Measurements from ENCODE around the gene LIN28A. TPM values are rescaled to one million over a fixed set of nuclear protein-coding genes. Genes with fewer than 3 reads are reported as not detected.

The LIN28A gene
- total and polyA plus RNA-seq, 3 experiments from 2014 or later: not detected

GRCh38 chr1:26403656-26404055 is 7.0 kb upstream of the LIN28A start:
- POLR2A ChIA-PET: no interaction called here
- H3K27me3 Mint-ChIP-seq: peaks cover 22 to 40% of the 10 kb centered on the region in 2 donors
- H3K27me3 ChIP-seq (ENCODE audit: insufficient read depth, low read length, poor library complexity, severe bottlenecking): peaks cover under 1% of the 10 kb centered on the region
- H3K9me3 ChIP-seq (ENCODE audit: low read length): no peaks in the 10 kb centered on the region
- CTCF ChIA-PET: no interaction called here
- H3K4me3 Mint-ChIP-seq: no peak overlapping the region
- H3K4me1 ChIP-seq (ENCODE audit: insufficient read depth, low read length): peaks cover 1% of the 10 kb centered on the region
- no peak overlapping the region for H3K4me3 ChIP-seq (ENCODE audit: low read length)
- H3K9me3 Mint-ChIP-seq: no peaks in the 10 kb centered on the region
- no peak overlapping the region for H3K27ac Mint-ChIP-seq
- DNase-seq: no peak
- H3K27ac ChIP-seq (ENCODE audit: low read depth, low read length): no peak overlapping the region
- no peaks in the 10 kb centered on the region for H3K36me3 ChIP-seq (ENCODE audit: insufficient read depth, low read length)
- peaks cover 2 to 4% (median 4%) of the 10 kb centered on the region in 3 donors for H3K4me1 Mint-ChIP-seq
- H3K36me3 Mint-ChIP-seq: no peaks in the 10 kb centered on the region

GRCh38 chr1:26404641-26405040 is 6.0 kb upstream of the LIN28A start:
- ChIA-PET POLR2A (no interaction called here), CTCF (interaction anchor here (1.4 to 4.2 kb wide), 2 partner anchors 12 to 40 kb away, joined by 3 to 18 read pairs; no protein-coding TSS in a partner anchor)
- no peaks in the 10 kb centered on the region for H3K9me3 Mint-ChIP-seq
- no peak overlapping the region for H3K4me3 Mint-ChIP-seq
- peaks cover 32 to 50% of the 10 kb centered on the region in 2 donors for H3K27me3 Mint-ChIP-seq
- H3K9me3 ChIP-seq (ENCODE audit: low read length): no peaks in the 10 kb centered on the region
- no peaks in the 10 kb centered on the region for H3K36me3 Mint-ChIP-seq
- peaks cover 11% of the 10 kb centered on the region for H3K4me1 ChIP-seq (ENCODE audit: insufficient read depth, low read length)
- no peaks in the 10 kb centered on the region for H3K36me3 ChIP-seq (ENCODE audit: insufficient read depth, low read length)
- no peak overlapping the region for H3K4me3 ChIP-seq (ENCODE audit: low read length)
- peaks cover 10 to 14% (median 13%) of the 10 kb centered on the region in 3 donors for H3K4me1 Mint-ChIP-seq
- H3K27ac Mint-ChIP-seq: no peak overlapping the region
- no peak for DNase-seq
- peaks cover 10% of the 10 kb centered on the region for H3K27me3 ChIP-seq (ENCODE audit: insufficient read depth, low read length, poor library complexity, severe bottlenecking)
- H3K27ac ChIP-seq (ENCODE audit: low read depth, low read length): no peak overlapping the region

GRCh38 chr1:26405281-26405915 is 5.2 kb upstream of the LIN28A start:
- Mint-ChIP-seq H3K9me3 (no peaks in the 10 kb centered on the region), H3K4me3 (no peak overlapping the region), H3K27me3 (peaks cover 34 to 56% of the 10 kb centered on the region in 2 donors), H3K27ac (no peak overlapping the region), H3K36me3 (no peaks in the 10 kb centered on the region), H3K4me1 (peaks cover 12 to 17% (median 16%) of the 10 kb centered on the region in 3 donors)
- peaks cover 17% of the 10 kb centered on the region for H3K27me3 ChIP-seq (ENCODE audit: insufficient read depth, low read length, poor library complexity, severe bottlenecking)
- POLR2A ChIA-PET: no interaction called here
- CTCF ChIA-PET: interaction anchor here (1.0 to 4.2 kb wide), 5 partner anchors 11 to 192 kb away, joined by 3 to 18 read pairs (median 4); no protein-coding TSS in a partner anchor
- no peak overlapping the region for H3K27ac ChIP-seq (ENCODE audit: low read depth, low read length)
- peaks cover 15% of the 10 kb centered on the region for H3K4me1 ChIP-seq (ENCODE audit: insufficient read depth, low read length)
- no peak for DNase-seq
- no peaks in the 10 kb centered on the region for H3K9me3 ChIP-seq (ENCODE audit: low read length)
- H3K36me3 ChIP-seq (ENCODE audit: insufficient read depth, low read length): no peaks in the 10 kb centered on the region
- H3K4me3 ChIP-seq (ENCODE audit: low read length): no peak overlapping the region

GRCh38 chr1:26408604-26409003 is 2.0 kb upstream of the LIN28A start:
- Histone ChIP-seq H3K27me3 (ENCODE audit: insufficient read depth, low read length, poor library complexity, severe bottlenecking) (peaks cover 49% of the 10 kb centered on the region), H3K36me3 (ENCODE audit: insufficient read depth, low read length) (no peaks in the 10 kb centered on the region), H3K27ac (ENCODE audit: low read depth, low read length) (no peak overlapping the region), H3K4me1 (ENCODE audit: insufficient read depth, low read length) (peaks cover 20% of the 10 kb centered on the region), H3K9me3 (ENCODE audit: low read length) (no peaks in the 10 kb centered on the region), H3K4me3 (ENCODE audit: low read length) (no peak overlapping the region)
- peaks cover 17 to 28% (median 23%) of the 10 kb centered on the region in 3 donors for H3K4me1 Mint-ChIP-seq
- H3K27me3 Mint-ChIP-seq: peaks cover 50 to 67% of the 10 kb centered on the region in 2 donors
- POLR2A ChIA-PET: interaction anchor here (0.7 to 0.8 kb wide), 2 partner anchors 11 to 101 kb away, joined by 3 read pairs; no protein-coding TSS in a partner anchor
- peaks cover 0 to 2% (median 0%) of the 10 kb centered on the region in 5 donors for H3K9me3 Mint-ChIP-seq
- H3K27ac Mint-ChIP-seq: peak overlapping the region in 2 of 8 donors; percentile 18 to 49
- peak overlapping the region in 5 of 7 donors; percentile 34 to 84 (median 51) for H3K4me3 Mint-ChIP-seq
- CTCF ChIA-PET: interaction anchor here (4.2 kb wide), 1 partner anchor 8 kb away, joined by 18 read pairs; no protein-coding TSS in a partner anchor
- peak; percentile 66 to 84 (median 69) for DNase-seq
- no peaks in the 10 kb centered on the region for H3K36me3 Mint-ChIP-seq

GRCh38 chr1:26409191-26409807 is 1.3 kb upstream of the LIN28A start:
- Mint-ChIP-seq H3K9me3 (peaks cover 0 to 2% (median 0%) of the 10 kb centered on the region in 5 donors), H3K27me3 (peaks cover 53 to 65% of the 10 kb centered on the region in 2 donors), H3K27ac (peak overlapping the region in 2 of 8 donors; percentile 18 to 43), H3K4me1 (peaks cover 17 to 28% (median 23%) of the 10 kb centered on the region in 3 donors), H3K36me3 (no peaks in the 10 kb centered on the region), H3K4me3 (peak overlapping the region in 5 of 7 donors; percentile 12 to 55 (median 34))
- POLR2A ChIA-PET: interaction anchor here (0.8 kb wide), 1 partner anchor 10 kb away, joined by 3 read pairs; no protein-coding TSS in a partner anchor
- CTCF ChIA-PET: no interaction called here
- Histone ChIP-seq H3K9me3 (ENCODE audit: low read length) (no peaks in the 10 kb centered on the region), H3K27me3 (ENCODE audit: insufficient read depth, low read length, poor library complexity, severe bottlenecking) (peaks cover 52% of the 10 kb centered on the region), H3K27ac (ENCODE audit: low read depth, low read length) (no peak overlapping the region), H3K4me1 (ENCODE audit: insufficient read depth, low read length) (peaks cover 20% of the 10 kb centered on the region), H3K4me3 (ENCODE audit: low read length) (no peak overlapping the region), H3K36me3 (ENCODE audit: insufficient read depth, low read length) (no peaks in the 10 kb centered on the region)
- DNase-seq: no peak

- peaks cover 20% of the 10 kb centered on the region for H3K4me1 ChIP-seq (ENCODE audit: insufficient read depth, low read length)
- H3K9me3 ChIP-seq (ENCODE audit: low read length): no peaks in the 10 kb centered on the region
- peaks cover 55% of the 10 kb centered on the region for H3K27me3 ChIP-seq (ENCODE audit: insufficient read depth, low read length, poor library complexity, severe bottlenecking)
- ChIA-PET CTCF (no interaction called here), POLR2A (no interaction called here)
- peaks cover 0 to 2% (median 0%) of the 10 kb centered on the region in 5 donors for H3K9me3 Mint-ChIP-seq
- peaks cover 53 to 63% of the 10 kb centered on the region in 2 donors for H3K27me3 Mint-ChIP-seq
- peak overlapping the region in 1 of 7 donors; percentile 23 for H3K4me3 Mint-ChIP-seq
- H3K27ac ChIP-seq (ENCODE audit: low read depth, low read length): no peak overlapping the region
- H3K4me3 ChIP-seq (ENCODE audit: low read length): no peak overlapping the region
- no peak overlapping the region for H3K27ac Mint-ChIP-seq
- H3K36me3 Mint-ChIP-seq: no peaks in the 10 kb centered on the region
- H3K36me3 ChIP-seq (ENCODE audit: insufficient read depth, low read length): no peaks in the 10 kb centered on the region
- peaks cover 17 to 28% (median 23%) of the 10 kb centered on the region in 3 donors for H3K4me1 Mint-ChIP-seq
- DNase-seq: no peak
These were observed 1.0 kb downstream of the LIN28A start for GRCh38 chr1:26411624-26412074.

GRCh38 chr1:26412180-26412840 is 1.7 kb downstream of the LIN28A start:
- peaks cover 20% of the 10 kb centered on the region for H3K4me1 ChIP-seq (ENCODE audit: insufficient read depth, low read length)
- CTCF ChIA-PET: interaction anchor here (0.8 to 1.1 kb wide), 3 partner anchors 11 to 136 kb away, joined by 3 read pairs; no protein-coding TSS in a partner anchor
- peaks cover 17 to 28% (median 23%) of the 10 kb centered on the region in 3 donors for H3K4me1 Mint-ChIP-seq
- no peak overlapping the region for H3K27ac ChIP-seq (ENCODE audit: low read depth, low read length)
- H3K36me3 Mint-ChIP-seq: no peaks in the 10 kb centered on the region
- no peak for DNase-seq
- H3K9me3 ChIP-seq (ENCODE audit: low read length): no peaks in the 10 kb centered on the region
- H3K4me3 ChIP-seq (ENCODE audit: low read length): no peak overlapping the region
- peaks cover 0 to 2% (median 0%) of the 10 kb centered on the region in 5 donors for H3K9me3 Mint-ChIP-seq
- peak overlapping the region in 1 of 8 donors; percentile 30 for H3K27ac Mint-ChIP-seq
- peak overlapping the region in 1 of 7 donors; percentile 63 for H3K4me3 Mint-ChIP-seq
- POLR2A ChIA-PET: no interaction called here
- H3K27me3 ChIP-seq (ENCODE audit: insufficient read depth, low read length, poor library complexity, severe bottlenecking): peaks cover 55% of the 10 kb centered on the region
- H3K27me3 Mint-ChIP-seq: peaks cover 53 to 63% of the 10 kb centered on the region in 2 donors
- H3K36me3 ChIP-seq (ENCODE audit: insufficient read depth, low read length): no peaks in the 10 kb centered on the region
